Sciatic nerve (tissue), 2 donors: ENCODE results near the gene MCC. TPM values are rescaled to one million over a fixed set of nuclear protein-coding genes. Genes with fewer than 3 reads are reported as not detected.

Experiments
- ATAC-seq: fragments of 200-7000 bp; cut with Tn5 transposase; one replicate; pipeline ENCODE4 v1.9.1; 2020; ENCODE audit warnings: mild to moderate bottlenecking, moderate library complexity
- DNase-seq: peaks from one replicate; pipeline ENCODE4 v3.0.0-alpha.2; 2020; ENCODE audit warnings: low spot score
- intact Hi-C: fragments of 100-400 bp; cut with DNase I; formaldehyde crosslinking; loops from one replicate; pipeline ENCODE4 v1.14.2; 2022
- total RNA-seq: library from RNA; stranded (reverse); fragmentation: NEBNext Ultra II Directional; extraction: Animal tissue kit (Norgen Biotek cat#: 25700); gene quantifications from one replicate; pipeline ENCODE4 v1.2.1, GENCODE V29; 2021
- donor health status: DM: no; HTN: no; CAD: no.
- donor health status: DM: no; HTN: no; CAD: no.

The MCC gene
- total RNA-seq, 1 donor from 2014 or later, result 41.9 TPM

GRCh38 chr5:112976432-112977309, 511.6 kb downstream of the MCC start, which contains the start of gene DCP2:
TSS of gene DCP2 (plus strand) at chr5:112976798. CDS start at chr5:112976934, 136 bp downstream.
- peak; percentile 99 for ATAC-seq
- intact Hi-C loops, result no loop called here
- DNase-seq, result peak; percentile 95

GRCh38 chr5:112975721-112976431, 512.4 kb downstream of the MCC start:
- no peak for DNase-seq
- ATAC-seq, result no peak
- intact Hi-C loops, result no loop called here

GRCh38 chr5:112974901-112975300, 513.4 kb downstream of the MCC start:
- intact Hi-C loops, result no loop called here
- ATAC-seq (no peak), DNase-seq (no peak)

GRCh38 chr5:112973904-112974303, 514.3 kb downstream of the MCC start:
- ATAC-seq (no peak), DNase-seq (no peak)
- intact Hi-C loops, result no loop called here

- DNase-seq, result no peak
- intact Hi-C loops, result no loop called here
- ATAC-seq, result no peak
These were observed 515.2 kb downstream of the MCC start for GRCh38 chr5:112973036-112973435.

Other genes with a start within 250 kb of the MCC start
- gene TSSK1B, start 53.5 kb downstream of the MCC start, total RNA-seq, result 0.36 TPM
- 32.5 TPM for gene YTHDC2, start 25.2 kb upstream of the MCC start, total RNA-seq